Heart left ventricle (tissue), 16 donors: ENCODE data around the gene EVA1A. TPM values are rescaled to one million over a fixed set of nuclear protein-coding genes. Genes with fewer than 3 reads are reported as not detected.

Experiments
- ATAC-seq, 4 donors: fragments of 200-7000 bp; cut with Tn5 transposase; one replicate each; pipeline ENCODE4 v1.9.1; 2020 to 2022; ENCODE audit warnings: moderate library complexity in 4 of 4, mild to moderate bottlenecking in 3 of 4, moderate number of reproducible peaks in 1 of 4
- DNase-seq, 5 donors: peaks; one replicate each; pipeline ENCODE4 v3.0.0-alpha.2; 2020
- H3K27ac ChIP-seq, 12 donors: fragments of 200-600 bp; sonication (generic) in 4 of 12; one replicate each; pipeline versions ENCODE4 v1.5.0 to v1.8.0; 2016 to 2022; ENCODE audit warnings: mild to moderate bottlenecking in 2 of 12
- H3K27me3 ChIP-seq, 9 donors: fragments of 200-600 bp; sonication (generic) in 2 of 9; one replicate each; pipeline versions ENCODE4 v1.5.1 to v1.8.0; 2016 to 2022; ENCODE audit warnings: mild to moderate bottlenecking in 3 of 9
- H3K36me3 ChIP-seq, 9 donors: fragments of 200-600 bp; sonication (generic) in 2 of 9; one replicate each; pipeline versions ENCODE4 v1.5.0 to v1.8.0; 2018 to 2022; ENCODE audit warnings: mild to moderate bottlenecking in 2 of 9
- H3K4me1 ChIP-seq, 12 donors: fragments of 200-600 bp; sonication (generic) in 4 of 12; one replicate each; pipeline versions ENCODE4 v1.5.0 to v1.8.0; 2016 to 2022; ENCODE audit warnings: mild to moderate bottlenecking in 3 of 12
- H3K4me3 ChIP-seq, 12 donors: fragments of 200-600 bp; sonication (generic) in 4 of 12; one replicate each; pipeline versions ENCODE4 v1.5.0 to v1.8.0; 2017 to 2022; ENCODE audit warnings: mild to moderate bottlenecking in 9 of 12, moderate library complexity in 4 of 12
- H3K9me3 ChIP-seq, 12 donors: fragments of 200-600 bp; sonication (generic) in 4 of 12; one replicate each; pipeline versions ENCODE4 v1.5.0 to v1.8.0; 2016 to 2022; ENCODE audit warnings: mild to moderate bottlenecking in 1 of 12
- CTCF ChIP-seq, 12 donors: fragments of 200-600 bp; sonication (generic) in 4 of 12; IDR thresholded peaks; one replicate each; pipeline versions ENCODE4 v1.5.0 to v1.8.0; 2018 to 2022; ENCODE audit warnings: antibody characterized with exemption in 12 of 12, mild to moderate bottlenecking in 5 of 12
- POLR2A ChIP-seq, 2 donors: fragments of 450-650 bp; IDR thresholded peaks; one replicate each; pipeline ENCODE4 v1.6.1; 2017; ENCODE audit warnings: antibody characterized with exemption in 2 of 2, mild to moderate bottlenecking in 2 of 2, moderate library complexity in 2 of 2
- WGBS, 4 donors: extraction: QIAGEN DNeasy Blood & Tissue Kit in 2 of 4; methylation state at CpG; one replicate each; pipeline versions ENCODE4 v1.1.5 to v1.1.7; 2013 to 2018; 5-methylcytosine and 5-hydroxymethylcytosine counted together
- intact Hi-C, 10 donors: fragments of 100-400 bp; cut with DNase I; formaldehyde crosslinking; loops; one replicate each; pipeline versions ENCODE4 v1.11.1 to v1.14.2; 2022
- polyA plus RNA-seq, 2 donors: library from polyadenylated mRNA; stranded (reverse); fragments of 200-250 nt; gene quantifications; one replicate each; pipeline ENCODE4 v1.2.3, GENCODE V29; 2013
- total RNA-seq, 9 donors: library from RNA; depleted of rRNA in 2 of 9; stranded (reverse); fragments of >200 nt in 2 of 9; fragmentation: NEBNext Ultra II Directional in 3 of 9; extraction: Animal tissue kit (Norgen Biotek cat#: 25700) in 3 of 9; gene quantifications; one replicate each; pipeline versions ENCODE4 v1.1.0 to v1.2.4, GENCODE V29; 2016 to 2023
- donor health status: ischemic (EF 13 %, LVEDD 7.1; RV severe dilation, severe dysfunction).
- donor health status: healthy with polysubstance abuse.
- donor health status: DM: no; HTN: yes; CAD: no.
- donor health status: DM: no; HTN: no; CAD: no.
- donor health status: ischemic (EF 25% LVEDD 6.9; RV normal size, moderate dysfunction).
- donor health status: ischemic (EF 25% LVEDD 5.7; RV mildly dilated, moderate dysfunction).
- donor health status: healthy.
- donor health status: DM: yes; HTN: yes; CAD: no.
- donor health status: ischemic (EF 35%, LVEDD 5.7; RV mildly dilated, moderate dysfunction).
- donor health status: nonischemic (EF 11% LVEDD 7.7; RV severe dilation, severe dysfunction).
- donor health status: DM: yes; HTN: yes; CAD: no.
- donor health status: PGD.
- donor health status: ischemic (EF 29% LVEDD 5.4; RV normal size, mild dysfunction).
- donor health status: nonischemic (EF 23%, LVEDD 6.1; RV moderate dilation, normal function).

EVA1A gene
- total and polyA plus RNA-seq, 11 donors, result 0.19 to 5.0 (median 1.4) TPM; not detected in 1

GRCh38 chr2:75558136-75558535 is 2.6 kb downstream of the EVA1A start:
- Histone ChIP-seq H3K27ac (no peak overlapping the region), H3K4me1 (peaks cover 0 to 21% (median 6%) of the 10 kb centered on the region in 12 donors), H3K36me3 (no peaks in the 10 kb centered on the region), H3K27me3 (peaks cover 0 to 32% (median 6%) of the 10 kb centered on the region in 9 donors), H3K4me3 (no peak overlapping the region), H3K9me3 (no peaks in the 10 kb centered on the region)
- WGBS, 4 donors, result 93 to 96% (median 94%) methylated on average over 6 of the region's 6 CpGs
- ATAC-seq, result no peak
- intact Hi-C loops, result loop anchor here in 1 of 10 donors (10.0 kb wide), 1 partner anchor 73 kb away; no protein-coding TSS in a partner anchor
- TF ChIP-seq POLR2A (IDR thresholded peaks at IDR 0.05) (no peak), CTCF (IDR thresholded peaks at IDR 0.05) (no peak)
- DNase-seq, result no peak

GRCh38 chr2:75557474-75558133 is 3.1 kb downstream of the EVA1A start:
- DNase-seq (no peak), ATAC-seq (no peak)
- no peaks in the 10 kb centered on the region for H3K9me3 ChIP-seq
- 91 to 96% (median 94%) methylated on average over 4 of the region's 4 CpGs for WGBS, 4 donors
- intact Hi-C loops, result loop anchor here in 1 of 10 donors (10.0 kb wide), 1 partner anchor 73 kb away; no protein-coding TSS in a partner anchor
- no peak overlapping the region for H3K27ac ChIP-seq
- no peak overlapping the region for H3K4me3 ChIP-seq
- H3K4me1 ChIP-seq, result peaks cover 0 to 21% (median 6%) of the 10 kb centered on the region in 12 donors
- no peaks in the 10 kb centered on the region for H3K36me3 ChIP-seq
- peaks cover 0 to 28% (median 6%) of the 10 kb centered on the region in 9 donors for H3K27me3 ChIP-seq
- no peak for TF ChIP-seq CTCF (IDR thresholded peaks at IDR 0.05)
- no peak for TF ChIP-seq POLR2A (IDR thresholded peaks at IDR 0.05)

GRCh38 chr2:75556679-75557366 is 3.9 kb downstream of the EVA1A start:
- no peak for DNase-seq
- Histone ChIP-seq H3K36me3 (no peaks in the 10 kb centered on the region), H3K4me3 (no peak overlapping the region), H3K27ac (no peak overlapping the region), H3K27me3 (peaks cover 0 to 22% (median 6%) of the 10 kb centered on the region in 9 donors), H3K4me1 (peaks cover 0 to 21% (median 6%) of the 10 kb centered on the region in 12 donors), H3K9me3 (no peaks in the 10 kb centered on the region)
- 86 to 92% (median 87%) methylated on average over 7 of the region's 7 CpGs for WGBS, 4 donors
- intact Hi-C loops, result loop anchor here in 1 of 10 donors (10.0 kb wide), 1 partner anchor 72 kb away; no protein-coding TSS in a partner anchor
- TF ChIP-seq POLR2A (IDR thresholded peaks at IDR 0.05) (no peak), CTCF (IDR thresholded peaks at IDR 0.05) (no peak)
- ATAC-seq, result no peak

- Histone ChIP-seq H3K4me1 (peaks cover 0 to 12% (median 2%) of the 10 kb centered on the region in 12 donors), H3K36me3 (no peaks in the 10 kb centered on the region), H3K9me3 (no peaks in the 10 kb centered on the region), H3K27ac (no peak overlapping the region), H3K27me3 (peaks cover 0 to 26% (median 4%) of the 10 kb centered on the region in 9 donors), H3K4me3 (no peak overlapping the region)
- WGBS, 4 donors, result 80 to 89% (median 82%) methylated on average over 4 of the region's 4 CpGs
- TF ChIP-seq POLR2A (IDR thresholded peaks at IDR 0.05), result no peak
- no peak for TF ChIP-seq CTCF (IDR thresholded peaks at IDR 0.05)
- intact Hi-C loops, result loop anchor here in 1 of 10 donors (10.0 kb wide), 1 partner anchor 71 kb away; no protein-coding TSS in a partner anchor
- ATAC-seq (no peak), DNase-seq (no peak)
Observed at GRCh38 chr2:75555701-75556100, 5.0 kb downstream of the EVA1A start.
